ENCODE results near the gene ABCA7. TPM values are rescaled to one million over a fixed set of nuclear protein-coding genes. Genes with fewer than 3 reads are reported as not detected.

Gene ABCA7
- total RNA-seq, 1 donor from 2014 or later, result 63.6 TPM

DNA sequence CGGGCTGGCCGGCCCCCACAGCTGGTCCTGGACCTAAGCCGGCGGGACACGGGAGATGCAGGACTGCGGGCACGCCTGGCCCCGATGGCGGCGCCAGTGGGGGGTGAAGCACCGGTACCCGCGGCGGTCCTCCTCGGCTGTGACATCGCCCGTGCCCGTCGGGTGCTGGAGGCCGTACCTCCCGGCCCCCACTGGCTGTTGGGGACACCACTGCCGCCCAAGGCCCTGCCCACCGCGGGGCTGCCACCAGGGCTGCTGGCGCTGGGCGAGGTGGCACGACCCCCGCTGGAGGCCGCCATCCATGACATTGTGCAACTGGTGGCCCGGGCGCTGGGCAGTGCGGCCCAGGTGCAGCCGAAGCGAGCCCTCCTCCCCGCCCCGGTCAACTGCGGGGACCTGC lies 36.6 kb upstream of the ABCA7 start:
- intact Hi-C loops (cut with micrococcal nuclease), result no loop called here

DNA sequence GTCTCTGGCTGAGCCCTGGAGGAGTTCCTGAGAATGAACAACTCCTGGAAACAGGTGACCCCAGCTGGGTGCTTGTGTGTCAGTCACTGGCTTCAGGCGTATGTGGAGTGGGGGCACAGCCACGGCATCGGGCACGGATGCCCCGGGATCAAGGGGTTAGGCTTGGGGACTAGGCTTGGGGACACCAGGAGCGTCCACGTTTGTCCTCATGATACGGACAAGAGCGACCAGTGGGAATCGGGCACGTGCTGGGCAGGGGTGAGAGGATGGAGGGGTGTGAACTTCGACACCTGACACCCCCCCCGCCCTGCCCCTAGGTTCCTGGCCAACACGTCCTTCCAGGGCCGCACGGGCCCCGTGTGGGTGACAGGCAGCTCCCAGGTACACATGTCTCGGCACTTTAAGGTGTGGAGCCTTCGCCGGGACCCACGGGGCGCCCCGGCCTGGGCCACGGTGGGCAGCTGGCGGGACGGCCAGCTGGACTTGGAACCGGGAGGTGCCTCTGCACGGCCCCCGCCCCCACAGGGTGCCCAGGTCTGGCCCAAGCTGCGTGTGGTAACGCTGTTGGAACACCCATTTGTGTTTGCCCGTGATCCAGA lies 35.6 kb upstream of the ABCA7 start:
- intact Hi-C loops (cut with micrococcal nuclease), result no loop called here

DNA sequence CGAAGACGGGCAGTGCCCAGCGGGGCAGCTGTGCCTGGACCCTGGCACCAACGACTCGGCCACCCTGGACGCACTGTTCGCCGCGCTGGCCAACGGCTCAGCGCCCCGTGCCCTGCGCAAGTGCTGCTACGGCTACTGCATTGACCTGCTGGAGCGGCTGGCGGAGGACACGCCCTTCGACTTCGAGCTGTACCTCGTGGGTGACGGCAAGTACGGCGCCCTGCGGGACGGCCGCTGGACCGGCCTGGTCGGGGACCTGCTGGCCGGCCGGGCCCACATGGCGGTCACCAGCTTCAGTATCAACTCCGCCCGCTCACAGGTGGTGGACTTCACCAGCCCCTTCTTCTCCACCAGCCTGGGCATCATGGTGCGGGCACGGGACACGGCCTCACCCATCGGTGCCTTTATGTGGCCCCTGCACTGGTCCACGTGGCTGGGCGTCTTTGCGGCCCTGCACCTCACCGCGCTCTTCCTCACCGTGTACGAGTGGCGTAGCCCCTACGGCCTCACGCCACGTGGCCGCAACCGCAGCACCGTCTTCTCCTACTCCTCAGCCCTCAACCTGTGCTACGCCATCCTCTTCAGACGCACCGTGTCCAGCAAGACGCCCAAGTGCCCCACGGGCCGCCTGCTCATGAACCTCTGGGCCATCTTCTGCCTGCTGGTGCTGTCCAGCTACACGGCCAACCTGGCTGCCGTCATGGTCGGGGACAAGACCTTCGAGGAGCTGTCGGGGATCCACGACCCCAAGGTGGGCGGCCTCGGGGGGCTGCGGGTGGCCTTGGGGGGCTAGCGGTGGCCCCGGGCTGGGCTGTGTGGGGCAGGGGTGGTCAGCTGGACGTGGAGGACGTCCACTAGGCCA lies 34.9 kb upstream of the ABCA7 start:
- intact Hi-C loops (cut with micrococcal nuclease), result no loop called here

DNA sequence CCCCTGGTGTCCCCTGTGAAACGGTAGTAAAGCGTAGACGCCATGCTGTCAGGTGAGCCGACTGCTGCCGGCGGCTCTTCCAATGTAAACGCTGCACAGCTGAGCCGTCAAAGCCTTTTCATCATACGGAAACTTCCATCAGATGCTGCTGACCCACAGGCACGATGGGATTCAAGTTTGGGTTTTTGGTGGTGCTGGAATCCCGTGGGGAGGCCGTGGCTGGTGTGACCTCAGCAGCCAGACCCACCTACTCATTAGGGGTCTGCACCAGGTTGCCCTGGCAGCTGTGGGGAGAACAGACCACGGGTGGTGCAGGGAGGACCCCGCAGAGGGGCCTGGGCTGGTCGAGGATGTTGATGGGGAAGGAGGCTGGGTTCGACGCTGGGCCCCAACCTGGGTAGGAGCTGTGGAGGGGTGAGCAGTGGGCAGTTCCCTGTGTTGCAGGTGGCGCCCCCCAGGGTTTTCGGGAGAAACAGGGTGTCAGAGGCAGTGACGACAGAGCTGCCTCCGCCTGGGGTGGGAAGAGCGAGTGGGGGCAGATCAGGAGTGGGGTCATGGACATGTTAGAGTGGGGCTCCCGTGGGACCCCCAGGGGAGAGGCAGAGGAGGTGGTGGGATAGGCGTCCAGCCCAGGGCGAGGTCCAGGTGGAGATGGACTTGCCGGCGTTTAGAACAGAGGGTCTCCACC lies 33.1 kb upstream of the ABCA7 start:
- intact Hi-C loops (cut with micrococcal nuclease), result no loop called here

DNA sequence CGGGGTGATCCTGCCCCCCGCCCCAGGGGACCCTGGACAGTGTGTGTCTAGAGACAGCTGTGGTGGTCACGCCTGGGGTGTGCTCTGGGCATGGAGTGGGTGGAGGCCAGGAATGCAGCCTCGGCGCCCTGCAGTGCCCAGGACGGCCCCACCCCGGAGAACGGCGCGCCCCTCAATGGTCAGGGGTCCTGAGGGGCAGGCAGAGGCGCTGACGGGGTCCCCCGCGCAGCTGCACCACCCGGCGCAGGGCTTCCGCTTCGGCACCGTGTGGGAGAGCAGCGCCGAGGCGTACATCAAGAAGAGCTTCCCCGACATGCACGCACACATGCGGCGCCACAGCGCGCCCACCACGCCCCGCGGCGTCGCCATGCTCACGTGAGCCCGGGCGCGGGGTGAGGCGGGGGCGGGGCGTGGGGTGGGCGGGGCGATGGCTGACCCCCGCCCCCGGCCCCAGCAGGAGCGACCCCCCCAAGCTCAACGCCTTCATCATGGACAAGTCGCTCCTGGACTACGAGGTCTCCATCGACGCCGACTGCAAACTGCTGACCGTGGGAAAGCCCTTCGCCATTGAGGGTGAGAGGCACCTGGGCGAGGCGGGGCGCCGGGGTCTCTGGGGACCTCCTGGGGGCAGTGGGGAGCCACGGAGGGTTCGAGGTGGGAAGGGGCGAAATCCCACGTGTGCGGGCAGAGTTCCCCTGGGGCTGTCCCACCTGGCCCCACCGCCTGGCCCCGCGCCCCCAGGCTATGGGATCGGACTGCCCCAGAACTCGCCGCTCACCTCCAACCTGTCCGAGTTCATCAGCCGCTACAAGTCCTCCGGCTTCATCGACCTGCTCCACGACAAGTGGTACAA lies 32.3 kb upstream of the ABCA7 start:
- intact Hi-C loops (cut with micrococcal nuclease), result no loop called here

DNA sequence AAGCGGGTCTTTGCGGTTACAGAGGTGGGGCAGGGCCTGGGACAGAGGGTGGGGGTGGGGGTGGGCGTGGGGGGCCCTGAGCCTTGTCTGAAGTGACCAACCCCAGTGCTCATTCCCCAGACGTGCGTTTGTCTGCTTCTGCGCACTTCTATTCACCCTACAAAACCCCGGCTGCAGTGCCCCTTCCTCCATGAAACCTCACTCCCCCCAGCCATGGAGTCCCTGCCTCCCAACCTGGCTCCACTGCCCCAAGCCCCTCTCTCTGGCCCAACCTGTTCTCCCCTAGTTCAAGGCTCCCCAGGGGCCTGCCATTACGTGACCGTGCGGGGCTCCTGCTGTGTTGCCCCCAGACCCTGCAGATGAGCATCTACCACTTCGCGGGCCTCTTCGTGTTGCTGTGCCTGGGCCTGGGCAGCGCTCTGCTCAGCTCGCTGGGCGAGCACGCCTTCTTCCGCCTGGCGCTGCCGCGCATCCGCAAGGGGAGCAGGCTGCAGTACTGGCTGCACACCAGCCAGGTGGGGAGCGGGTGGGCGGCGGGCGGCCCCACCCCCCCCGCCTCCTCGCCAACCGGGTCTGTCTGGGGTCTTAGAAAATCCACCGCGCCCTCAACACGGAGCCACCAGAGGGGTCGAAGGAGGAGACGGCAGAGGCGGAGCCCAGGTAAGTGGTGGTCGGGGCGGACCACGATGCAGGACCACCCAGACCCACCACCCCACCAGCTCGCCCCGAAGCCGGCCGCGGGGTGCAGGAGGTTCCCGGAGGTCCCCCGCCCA lies 31.5 kb upstream of the ABCA7 start:
- intact Hi-C loops (cut with micrococcal nuclease), result no loop called here

DNA sequence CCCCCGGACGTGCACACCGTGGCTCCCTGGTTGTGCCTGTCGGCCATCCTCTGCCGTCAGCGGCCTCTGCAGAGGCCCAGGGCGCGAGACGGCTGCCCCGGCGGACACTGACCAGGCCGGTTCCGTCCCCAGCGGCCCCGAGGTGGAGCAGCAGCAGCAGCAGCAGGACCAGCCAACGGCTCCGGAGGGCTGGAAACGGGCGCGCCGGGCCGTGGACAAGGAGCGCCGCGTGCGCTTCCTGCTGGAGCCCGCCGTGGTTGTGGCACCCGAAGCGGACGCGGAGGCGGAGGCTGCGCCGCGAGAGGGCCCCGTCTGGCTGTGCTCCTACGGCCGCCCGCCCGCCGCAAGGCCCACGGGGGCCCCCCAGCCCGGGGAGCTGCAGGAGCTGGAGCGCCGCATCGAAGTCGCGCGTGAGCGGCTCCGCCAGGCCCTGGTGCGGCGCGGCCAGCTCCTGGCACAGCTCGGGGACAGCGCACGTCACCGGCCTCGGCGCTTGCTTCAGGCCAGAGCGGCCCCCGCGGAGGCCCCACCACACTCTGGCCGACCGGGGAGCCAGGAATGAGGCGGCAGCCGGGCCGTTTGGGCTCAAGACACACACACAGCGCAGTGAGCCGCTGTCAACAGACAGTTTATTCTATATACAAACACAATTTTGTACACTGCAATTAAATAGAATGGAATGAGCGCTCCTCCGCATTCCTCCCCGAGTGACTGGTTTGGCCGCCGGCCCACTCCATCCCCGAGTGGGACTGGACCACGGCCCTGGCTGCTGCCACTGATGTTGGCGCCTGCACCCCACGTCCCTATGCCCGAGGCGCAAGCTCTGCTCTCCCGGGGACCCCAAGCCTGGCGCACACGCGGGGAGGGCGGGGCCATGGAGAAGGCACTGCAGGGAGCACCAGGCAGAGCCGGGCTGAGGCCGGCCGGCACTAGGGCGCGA lies 30.6 kb upstream of the ABCA7 start:
- intact Hi-C loops (cut with micrococcal nuclease), result no loop called here

DNA sequence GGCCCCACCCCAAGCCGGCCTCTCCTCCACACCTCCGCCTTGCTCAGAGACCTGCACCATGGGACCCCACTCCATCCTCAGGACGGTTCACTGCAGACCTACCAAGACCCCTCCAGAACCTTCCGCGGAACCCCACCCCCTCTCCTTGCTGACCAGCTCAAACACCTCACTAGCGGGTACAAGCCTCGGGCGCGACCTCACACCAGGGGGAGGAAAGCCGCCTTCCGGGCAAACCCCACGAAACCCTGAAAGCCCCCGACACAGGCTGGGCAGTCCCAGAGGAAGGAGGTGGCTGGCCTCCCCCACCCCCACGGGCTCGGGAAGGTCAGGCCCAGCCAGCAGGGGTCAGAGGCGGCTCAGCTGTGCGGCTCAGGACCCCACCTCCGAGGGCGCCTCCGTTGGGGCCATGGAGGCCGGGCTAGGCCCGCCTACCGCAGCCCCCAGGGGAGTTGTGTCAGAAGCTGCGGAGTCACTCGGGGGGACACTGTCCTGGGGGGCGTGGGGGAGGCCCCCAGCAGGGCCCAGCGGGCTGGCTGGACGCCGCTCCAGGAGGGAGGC lies 29.8 kb upstream of the ABCA7 start:
- intact Hi-C loops (cut with micrococcal nuclease), result no loop called here

DNA sequence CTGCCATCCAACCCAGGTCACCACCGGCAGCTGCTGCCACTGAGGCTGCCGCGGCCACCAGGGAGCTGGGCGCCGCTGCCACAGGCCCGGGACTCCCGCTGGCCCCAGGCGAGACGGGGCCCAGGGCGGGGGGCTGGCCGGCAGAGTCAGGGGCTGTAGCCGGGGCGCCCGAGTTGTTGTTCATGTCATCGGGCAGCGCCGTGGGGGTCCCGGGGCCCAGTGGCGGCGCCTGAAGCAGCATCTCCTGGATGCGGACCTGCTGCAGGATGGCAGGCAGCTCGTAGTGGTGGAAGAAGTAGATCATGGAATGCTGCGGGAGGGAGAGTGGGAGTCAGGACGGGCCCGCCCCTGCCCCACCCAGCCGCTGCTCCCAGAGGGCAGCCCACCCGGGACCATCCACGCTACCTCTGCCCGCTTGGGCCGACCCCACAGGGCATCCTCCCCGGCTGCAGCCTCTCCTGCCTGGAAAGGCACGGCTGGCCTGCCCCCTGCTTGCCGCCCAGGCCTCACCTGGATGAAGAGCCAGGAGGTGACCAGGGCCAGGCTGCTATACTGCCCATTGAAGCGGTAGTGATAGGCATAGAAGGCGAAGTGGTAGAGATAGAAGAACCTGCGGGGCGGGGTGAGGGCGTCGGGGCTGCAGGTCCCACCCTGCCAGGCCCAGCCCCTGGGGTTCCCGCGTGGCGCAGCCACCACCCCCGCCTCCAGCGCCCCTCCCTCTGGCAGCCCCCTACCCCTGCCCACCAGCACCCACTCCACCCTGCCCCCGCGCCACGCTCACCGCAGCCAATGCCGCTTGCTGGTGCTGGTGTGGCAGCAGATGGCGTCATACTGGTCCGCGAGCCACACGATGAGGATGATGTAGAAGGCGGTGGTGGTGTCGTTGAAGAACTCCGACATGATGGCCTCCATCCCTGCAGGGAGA lies 29.1 kb upstream of the ABCA7 start:
- intact Hi-C loops (cut with micrococcal nuclease), result no loop called here

DNA sequence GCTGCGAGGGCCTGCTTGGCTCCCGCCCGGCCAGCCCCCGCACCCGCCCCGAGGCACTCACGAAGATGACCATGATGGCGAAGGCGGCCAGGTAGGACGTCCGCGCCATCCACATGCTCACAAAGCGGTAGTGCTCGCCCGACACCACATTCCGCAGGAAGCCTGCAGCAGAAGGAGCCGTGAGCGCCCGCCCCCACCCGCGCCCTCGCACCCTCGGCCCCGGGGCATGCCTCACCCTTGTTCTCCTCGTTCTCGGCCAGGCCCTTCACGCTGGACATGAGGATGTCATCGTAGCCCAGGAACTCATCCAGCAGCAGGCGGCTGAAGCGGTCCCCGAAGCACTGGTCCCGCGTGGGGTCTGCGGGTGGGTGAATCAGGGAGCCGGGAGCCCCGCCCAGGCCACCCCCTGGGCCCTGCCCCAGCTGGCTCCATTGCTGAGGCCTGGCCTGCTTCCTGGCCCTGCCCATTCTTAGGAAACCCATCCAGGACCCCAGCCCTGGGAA lies 28.0 kb upstream of the ABCA7 start:
- intact Hi-C loops (cut with micrococcal nuclease), result no loop called here

DNA sequence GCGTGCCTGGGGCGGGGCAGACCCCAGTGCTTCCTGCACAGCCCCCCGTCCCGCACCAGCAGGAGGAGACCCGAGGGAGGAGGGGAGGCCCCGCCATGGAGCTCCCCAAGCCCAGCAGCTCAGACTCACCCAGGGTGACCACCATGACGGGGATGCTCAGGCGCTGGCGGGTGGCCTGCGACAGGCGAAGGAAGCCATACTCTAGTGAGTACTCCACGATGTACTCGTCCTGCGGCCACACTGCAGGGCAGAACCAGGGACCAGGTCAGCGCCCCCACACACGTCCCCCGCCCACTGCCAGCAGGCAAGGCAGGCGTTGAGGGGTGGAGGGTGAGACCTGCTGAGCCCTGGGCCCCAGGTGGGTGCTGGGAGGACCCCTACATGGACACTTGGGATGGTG lies 27.6 kb upstream of the ABCA7 start:
- intact Hi-C loops (cut with micrococcal nuclease), result no loop called here

DNA sequence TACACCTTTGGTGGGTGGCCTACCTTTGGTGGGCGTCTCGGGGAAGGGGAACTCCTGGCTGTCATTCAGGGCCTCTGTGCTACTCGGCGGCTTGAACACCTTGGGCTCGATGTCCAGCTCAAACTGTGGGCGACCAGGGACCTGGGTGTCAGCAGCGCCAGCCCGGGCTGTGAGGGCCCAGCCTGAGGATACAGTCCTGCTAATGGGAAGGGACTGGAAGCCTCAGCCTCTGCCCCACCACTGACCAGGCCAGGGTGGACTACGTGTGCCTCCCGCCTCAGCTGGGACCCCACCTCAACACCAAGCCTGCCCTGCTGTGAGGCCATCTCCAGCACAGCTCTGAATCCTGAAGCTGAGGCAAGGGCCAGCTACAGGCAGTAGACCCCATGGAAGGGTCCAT lies 26.7 kb upstream of the ABCA7 start:
- intact Hi-C loops (cut with micrococcal nuclease), result no loop called here

DNA sequence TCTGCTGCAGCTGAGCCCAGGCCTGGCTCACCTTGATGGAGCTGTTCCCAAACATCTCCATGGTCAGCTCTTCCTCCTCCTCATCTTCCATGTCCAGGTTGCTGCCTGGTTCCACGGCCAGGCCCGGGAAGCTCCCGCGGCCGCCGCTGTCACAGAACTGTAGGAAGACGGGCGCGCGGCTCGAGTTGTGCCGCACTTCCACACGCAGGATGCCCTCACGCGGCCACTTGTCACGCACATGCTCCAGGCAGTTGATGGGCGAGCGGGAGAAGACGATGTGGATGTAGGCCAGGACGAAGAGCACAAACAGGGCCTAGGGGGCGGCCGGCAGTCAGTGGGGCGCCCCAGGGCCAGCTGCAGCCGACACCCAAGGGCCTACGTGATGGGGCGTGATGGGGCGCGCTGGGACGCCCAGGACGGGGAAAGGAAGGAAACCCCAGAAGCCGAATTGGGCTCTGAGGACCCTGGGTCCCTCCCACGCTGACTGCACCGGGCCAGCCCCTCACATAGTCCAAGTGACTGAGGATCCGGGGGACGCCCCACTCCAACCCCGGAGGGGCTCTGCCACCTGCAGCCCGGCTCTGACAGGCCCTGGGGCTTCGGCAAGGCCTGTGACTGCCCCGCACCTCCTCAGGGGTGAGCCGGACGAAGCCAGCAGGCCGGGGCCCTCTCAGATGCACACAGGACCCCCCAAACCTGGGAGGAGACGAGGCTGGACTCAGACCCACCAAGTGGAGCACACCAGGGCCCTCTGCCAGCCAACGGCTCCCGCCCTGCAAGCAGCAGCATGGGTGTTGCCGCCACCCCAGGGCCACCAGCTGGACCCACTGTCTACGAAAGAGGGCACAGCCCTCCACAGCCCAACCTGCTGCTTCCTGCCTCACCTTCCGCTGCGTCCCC lies 25.5 kb upstream of the ABCA7 start:
- intact Hi-C loops (cut with micrococcal nuclease), result no loop called here

DNA sequence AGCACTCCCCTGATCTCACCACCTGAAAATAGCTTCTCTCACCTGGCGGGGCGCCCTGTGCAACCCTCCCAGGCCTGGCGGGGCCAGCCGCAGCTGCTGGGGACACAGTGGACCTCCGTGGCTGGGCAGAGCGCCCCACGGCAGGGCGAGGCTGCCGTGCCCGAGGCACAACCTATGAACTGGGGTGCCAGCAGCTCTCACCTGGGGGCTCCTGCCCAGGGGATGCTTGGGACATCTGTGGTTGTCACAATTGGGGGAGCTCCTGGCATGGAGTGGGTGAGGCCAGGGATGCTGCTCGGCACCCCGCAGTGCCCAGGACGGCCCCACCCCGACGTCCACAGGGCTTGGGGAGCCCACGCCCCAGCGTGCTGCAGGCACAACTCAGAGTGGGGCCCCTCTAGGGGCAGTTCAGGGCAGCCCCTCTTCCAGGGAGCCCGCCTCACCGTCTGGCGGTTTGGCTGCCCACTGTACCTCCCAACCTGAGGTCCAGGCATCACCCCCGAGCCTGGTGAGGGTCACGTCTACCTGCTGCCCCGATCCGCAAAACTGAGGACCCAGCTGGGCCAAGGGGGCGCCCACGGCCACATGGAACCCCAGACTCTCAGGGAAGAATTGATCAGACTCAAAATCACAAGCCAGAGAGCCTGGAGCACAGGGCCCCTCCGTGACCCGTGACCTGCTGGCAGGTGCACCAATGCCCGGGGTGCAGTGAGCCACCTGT lies 24.7 kb upstream of the ABCA7 start:
- intact Hi-C loops (cut with micrococcal nuclease), result no loop called here

DNA sequence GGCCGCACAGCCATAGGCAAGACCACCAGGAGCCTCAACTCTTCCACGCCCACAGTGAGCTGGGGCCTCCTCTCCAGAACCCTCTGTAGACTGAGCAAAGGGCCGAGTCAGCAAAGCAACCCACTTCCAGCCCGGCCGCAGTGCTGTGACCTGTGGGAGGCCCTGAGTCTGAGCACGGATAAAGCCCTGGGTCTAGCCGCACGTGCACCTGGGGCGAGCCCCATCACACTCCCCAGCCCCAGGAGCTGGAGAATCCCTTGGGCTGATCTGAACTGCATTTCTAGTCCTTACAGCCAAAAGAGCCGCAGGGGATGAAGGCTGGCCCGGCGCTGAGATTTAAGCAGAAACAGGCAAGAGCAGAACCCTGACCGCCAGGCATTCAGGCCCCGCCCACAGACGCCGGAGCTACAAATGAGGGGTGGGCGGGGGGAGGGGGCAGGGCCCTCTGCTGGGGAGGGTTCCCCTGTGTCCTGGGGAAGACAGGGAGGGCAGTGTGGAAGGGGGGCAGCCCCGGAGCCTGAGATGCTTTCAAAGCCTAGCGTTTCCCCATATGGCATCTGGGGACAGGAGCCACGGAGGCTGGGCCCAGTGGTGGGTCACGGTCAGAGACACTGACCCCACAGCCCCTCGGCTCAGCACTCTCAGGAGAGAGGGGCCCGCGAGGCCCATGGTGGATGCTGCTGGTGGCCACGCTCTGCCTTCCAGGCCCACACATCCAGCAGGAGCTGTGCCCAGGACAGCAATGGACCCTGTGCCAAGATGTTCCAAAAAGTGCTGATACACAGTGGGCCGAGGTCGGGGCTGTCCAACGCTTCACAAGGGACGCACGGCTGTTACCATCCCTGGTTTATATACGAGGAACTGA lies 23.9 kb upstream of the ABCA7 start:
- intact Hi-C loops (cut with micrococcal nuclease), result no loop called here

Data from T-helper 1 cell treated with Interleukin-12 subunit alpha and Interleukin-12 subunit beta and Interleukin-4 antibody, amounts not matched to agents 30 ng/mL and 1 ng/mL, for 36 hours (primary cell).